SK-N-SH (cell line): ENCODE data around the gene FBXW9. TPM values are rescaled to one million over a fixed set of nuclear protein-coding genes. Genes with fewer than 3 reads are reported as not detected.
A peak's percentile ranks its signal among the peaks of the same experiment; 100 is the strongest.

Experiments used
- CTCF ChIA-PET: fragments of 300-600, 350-600 bp; formaldehyde crosslinking; extraction: SDS; loops from one replicate; lab custom pipeline; 2021; lab: Yijun Ruan, JAX
- POLR2A ChIA-PET: fragments of 350-600 bp; sonication (Branson Sonifier 250); formaldehyde crosslinking; extraction: SDS; loops from one replicate; lab custom pipeline; 2020; ENCODE audit warnings: antibody characterized with exemption, inconsistent platforms; lab: Yijun Ruan, JAX
- DNase-seq: peaks from one replicate; pipeline ENCODE4 v3.0.0; 2012
- H2AFZ ChIP-seq: fragments of 200-600 bp; sonication (generic); 2 replicates; pipeline ENCODE4 v1.8.1; 2016; ENCODE audit warnings: antibody characterized with exemption, mild to moderate bottlenecking, low read depth
- H3F3A ChIP-seq: fragments of 200-600 bp; sonication (generic); replicated peaks from 2 replicates; pipeline ENCODE3; 2016; ENCODE audit warnings: antibody characterized with exemption, mild to moderate bottlenecking; ENCODE audit not compliant: insufficient read depth
- H3K27ac ChIP-seq, 2 experiments: fragments of 200-500 bp in 1 of 2; fragments of 200-600 bp in 1 of 2; sonication (Bioruptor generic) in 1 of 2; sonication (generic), shearing (Covaris generic) in 1 of 2; 2 replicates each; pipeline versions ENCODE4 v1.5.1 to v1.6.1; 2014 to 2016; ENCODE audit warnings: low read depth in 2 of 2, inconsistent platforms in 1 of 2, low read length in 1 of 2, mild to moderate bottlenecking in 1 of 2, mixed read lengths in 1 of 2
- H3K27me3 ChIP-seq: fragments of 200-600 bp; sonication (generic), shearing (Covaris generic); 2 replicates; pipeline ENCODE4 v1.6.1; 2016; ENCODE audit warnings: mixed run types; ENCODE audit not compliant: insufficient read depth
- H3K36me3 ChIP-seq, 2 experiments: fragments of 200-500 bp in 1 of 2; fragments of 200-600 bp in 1 of 2; sonication (Bioruptor generic) in 1 of 2; sonication (generic) in 1 of 2; replicated peaks in 1 of 2; 2 replicates each; pipeline versions ENCODE3 to v1.5.1; 2014 to 2016; ENCODE audit warnings: low read length in 1 of 2, mild to moderate bottlenecking in 1 of 2; ENCODE audit not compliant: insufficient read depth in 2 of 2, control insufficient read depth in 1 of 2
- H3K4me1 ChIP-seq, 2 experiments: fragments of 200-500 bp in 1 of 2; fragments of 200-600 bp in 1 of 2; sonication (Bioruptor generic) in 1 of 2; sonication (generic), shearing (Covaris generic) in 1 of 2; 2 replicates each; pipeline versions ENCODE4 v1.5.1 to v1.6.1; 2014 to 2016; ENCODE audit warnings: low read depth in 1 of 2, low read length in 1 of 2, mixed run types in 1 of 2; ENCODE audit not compliant: insufficient read depth in 2 of 2, control insufficient read depth in 1 of 2
- H3K4me2 ChIP-seq: fragments of 200-600 bp; sonication (generic), shearing (Covaris generic); 2 replicates; pipeline ENCODE4 v1.6.1; 2017; ENCODE audit warnings: mixed run types
- H3K4me3 ChIP-seq, 2 experiments: fragments of 200-500 bp in 1 of 2; fragments of 200-600 bp in 1 of 2; sonication (Bioruptor generic) in 1 of 2; sonication (generic), shearing (Covaris generic) in 1 of 2; 2 replicates each; pipeline versions ENCODE4 v1.5.1 to v1.8.1; 2014 to 2016; ENCODE audit warnings: low read depth in 2 of 2, inconsistent platforms in 1 of 2, low read length in 1 of 2, mild to moderate bottlenecking in 1 of 2, mixed read lengths in 1 of 2, moderate library complexity in 1 of 2
- H3K79me2 ChIP-seq: fragments of 200-600 bp; sonication (generic); 2 replicates; pipeline ENCODE4 v1.8.1; 2017; ENCODE audit warnings: mild to moderate bottlenecking; ENCODE audit not compliant: insufficient read depth
- H3K9ac ChIP-seq: fragments of 200-600 bp; sonication (generic); 2 replicates; pipeline ENCODE4 v1.6.1; 2017; ENCODE audit warnings: mixed run types
- H3K9me2 ChIP-seq: fragments of 200-600 bp; sonication (generic); 2 replicates; pipeline ENCODE4 v1.6.1; 2017; ENCODE audit warnings: mixed run types
- H3K9me3 ChIP-seq: fragments of 200-600 bp; sonication (generic); 2 replicates; pipeline ENCODE4 v1.6.1; 2017; ENCODE audit warnings: mixed run types, mild to moderate bottlenecking, moderate library complexity
- H4K20me1 ChIP-seq: fragments of 200-600 bp; sonication (generic); 2 replicates; pipeline ENCODE4 v1.6.1; 2017; ENCODE audit warnings: mild to moderate bottlenecking, mixed run types; ENCODE audit not compliant: insufficient read depth
- CHD2 ChIP-seq: fragments of 150-350 bp; IDR thresholded peaks from 2 replicates; pipeline ENCODE4 v1.6.1; 2018; ENCODE audit warnings: low read length; ENCODE audit not compliant: partially characterized antibody
- ELF1 ChIP-seq: IDR thresholded peaks from 2 replicates; pipeline ENCODE4 v1.4.0; 2012
- EP300 ChIP-seq, 2 experiments: IDR thresholded peaks; 2 replicates each; pipeline versions ENCODE4 v1.4.0 to v1.6.1; 2012; ENCODE audit warnings: borderline replicate concordance in 1 of 2, low read depth in 1 of 2, low read length in 1 of 2
- EZH2phosphoT487 ChIP-seq: fragments of 200-600 bp; sonication (generic); IDR thresholded peaks from 2 replicates; pipeline ENCODE4 v1.6.1; 2017; ENCODE audit warnings: low read depth, mixed run types, mild to moderate bottlenecking, antibody characterized with exemption, moderate library complexity, borderline replicate concordance
- FOXJ3 ChIP-seq: sonication (generic); formaldehyde crosslinking; IDR thresholded peaks from 2 replicates; pipeline ENCODE4 v1.5.1; 2020; ENCODE audit warnings: mild to moderate bottlenecking, missing genetic modification reagents
- FOXM1 ChIP-seq: IDR thresholded peaks from 2 replicates; pipeline ENCODE4 v1.4.0; 2012; ENCODE audit warnings: low read depth, mild to moderate bottlenecking
- GATA2 ChIP-seq: sonication (generic); formaldehyde crosslinking; IDR thresholded peaks from 2 replicates; pipeline ENCODE4 v1.5.0; 2020; ENCODE audit warnings: mild to moderate bottlenecking, missing genetic modification reagents
- IRF3 ChIP-seq: fragments of 150-350 bp; IDR thresholded peaks from 2 replicates; pipeline ENCODE4 v1.6.1; 2016; ENCODE audit warnings: mild to moderate bottlenecking, low read depth, low read length
- JUND ChIP-seq: IDR thresholded peaks from 2 replicates; pipeline ENCODE4 v1.4.0; 2012
- MEF2A ChIP-seq: IDR thresholded peaks from 2 replicates; pipeline ENCODE4 v1.4.0; 2012; ENCODE audit warnings: low read depth, borderline replicate concordance
- NFIC ChIP-seq: IDR thresholded peaks from 2 replicates; pipeline ENCODE4 v1.4.0; 2012; ENCODE audit warnings: borderline replicate concordance
- PBX3 ChIP-seq: IDR thresholded peaks from 2 replicates; pipeline ENCODE4; 2012
- RAD21 ChIP-seq: IDR thresholded peaks from 2 replicates; pipeline ENCODE4 v1.6.1; 2012; ENCODE audit warnings: mild to moderate bottlenecking, low read length
- REST ChIP-seq: IDR thresholded peaks from 2 replicates; pipeline ENCODE4 v1.6.1; 2012; ENCODE audit warnings: mild to moderate bottlenecking, low read depth, low read length, moderate library complexity
- RXRA ChIP-seq: IDR thresholded peaks from 2 replicates; pipeline ENCODE4 v1.4.0; 2012; ENCODE audit warnings: low read depth, mild to moderate bottlenecking, borderline replicate concordance
- SIN3A ChIP-seq: IDR thresholded peaks from 2 replicates; pipeline ENCODE4 v1.6.1; 2012; ENCODE audit warnings: low read depth, mild to moderate bottlenecking, low read length, moderate library complexity, borderline replicate concordance
- SMC3 ChIP-seq: IDR thresholded peaks from 2 replicates; pipeline ENCODE4 v1.6.1; 2012; ENCODE audit warnings: low read depth, low read length, improper control_type of control experiment
- TCF12 ChIP-seq: IDR thresholded peaks from 2 replicates; pipeline ENCODE4 v1.4.0; 2012
- USF1 ChIP-seq: IDR thresholded peaks from 2 replicates; pipeline ENCODE4 v1.4.0; 2012; ENCODE audit warnings: low read depth, borderline replicate concordance
- USF2 ChIP-seq: fragments of 150-350 bp; IDR thresholded peaks from 2 replicates; pipeline ENCODE4 v1.6.1; 2017; ENCODE audit warnings: antibody characterized with exemption, low read length, low read depth, borderline replicate concordance
- ZBTB33 ChIP-seq: IDR thresholded peaks from 2 replicates; pipeline ENCODE4 v1.4.0; 2012; ENCODE audit warnings: low read depth, borderline replicate concordance
- WGBS: methylation state at CpG from one replicate; pipeline ENCODE4 v1.1.6; 2017; ENCODE audit warnings: low lambda C conversion rate; 5-methylcytosine and 5-hydroxymethylcytosine counted together
- polyA plus RNA-seq, 3 experiments: library from polyadenylated mRNA; depleted of rRNA; stranded (reverse); fragments of >200 nt; gene quantifications; 2 replicates each; pipeline ENCODE4 v1.2.3, GENCODE V29; 2012

The FBXW9 gene
- polyA plus RNA-seq, 1 of the 3 experiments (the other 2 are of a cell fraction): 26.6 TPM

GRCh38 chr19:12669270-12670158 is 26.9 kb downstream of the FBXW9 start:
- H3K27ac ChIP-seq: peak overlapping the region; percentile 89 to 96
- H4K20me1 ChIP-seq: no peaks in the 10 kb centered on the region
- no peaks in the 10 kb centered on the region for H3K9me2 ChIP-seq
- no peaks in the 10 kb centered on the region for H3K27me3 ChIP-seq
- peak overlapping the region; percentile 80 to 85 for H3K4me3 ChIP-seq
- CTCF ChIA-PET: interaction anchor here (1.0 to 2.9 kb wide), 6 partner anchors 8 to 117 kb away, joined by 3 to 13 read pairs (median 6); no protein-coding TSS in a partner anchor
- DNase-seq: peak; percentile 82
- H3K9me3 ChIP-seq: no peaks in the 10 kb centered on the region
- POLR2A ChIA-PET: interaction anchor here (1.3 to 1.7 kb wide), 3 partner anchors 9 to 59 kb away, joined by 3 to 6 read pairs (median 4); partner anchors contain the start of genes DHPS, ZNF490 and ZNF791
- peaks cover 17 to 21% of the 10 kb centered on the region in 2 experiments for H3K36me3 ChIP-seq
- H3K4me2 ChIP-seq: peak overlapping the region; percentile 90
- peak overlapping the region; percentile 76 for H3K9ac ChIP-seq
- H3K4me1 ChIP-seq: peaks cover 5 to 35% of the 10 kb centered on the region in 2 experiments; a peak in 2 of 4 replicates
- under 1% methylated on average over 38 of the region's 64 CpGs for WGBS
- H3F3A ChIP-seq: peaks cover 28% of the 10 kb centered on the region
- H3K79me2 ChIP-seq: peaks cover 51% of the 10 kb centered on the region
- H2AFZ ChIP-seq: peak overlapping the region; percentile 82
- TF ChIP-seq PBX3: peak; percentile 11; the same call in 1 of the 2 replicates
- TF ChIP-seq IRF3: no peak
- TF ChIP-seq USF2: no peak
- TF ChIP-seq CHD2: peak; percentile 60
- TF ChIP-seq NFIC: no peak
- TF ChIP-seq RAD21: no peak
- TF ChIP-seq JUND: no peak; the same call in 1 of the 2 replicates
- peak; percentile 94; the same call in 1 of the 2 replicates for TF ChIP-seq ELF1
- TF ChIP-seq TCF12: no peak
- TF ChIP-seq EZH2phosphoT487: no peak
- TF ChIP-seq GATA2 (CRISPR knock-in tag): no peak
- no peak for TF ChIP-seq SMC3
- TF ChIP-seq SIN3A: peak; percentile 43; the same call in 1 of the 2 replicates
- TF ChIP-seq MEF2A: no peak
- TF ChIP-seq FOXM1: no peak
- TF ChIP-seq EP300 (IDR thresholded peaks at IDR 0.05; ENCODE audit: borderline replicate concordance in 1 of 2, low read depth in 1 of 2, low read length in 1 of 2): no peak
- TF ChIP-seq REST: 0 out of 2 replicates have a peak, but pooled peaks have one; percentile 36
- TF ChIP-seq FOXJ3: peak; percentile 14; the same call in 1 of the 2 replicates
- TF ChIP-seq RXRA: no peak
- TF ChIP-seq USF1: 0 out of 2 replicates have a peak, but pooled peaks have one; percentile 16
- TF ChIP-seq ZBTB33: no peak
